ENCODE measurements around the gene UBALD2. TPM values are rescaled to one million over a fixed set of nuclear protein-coding genes. Genes with fewer than 3 reads are reported as not detected.
A peak's percentile ranks its signal among the peaks of the same experiment; 100 is the strongest.
"Not testable (repeated sequence)": the region's sequence is repeated elsewhere in the genome, so short reads cannot be mapped to it uniquely, and the experiment has no call there.

Gene UBALD2
- total RNA-seq, 1 donor from 2014 or later, result 184 TPM

- Mint-ChIP-seq H3K27me3 (no peaks in the 10 kb centered on the region), H3K4me3 (peak overlapping the region; percentile 71), H3K36me3 (ENCODE audit: low read depth) (peaks cover 5% of the 10 kb centered on the region), H3K9me3 (peaks cover 4% of the 10 kb centered on the region), H3K4me1 (peaks cover 63% of the 10 kb centered on the region), H3K27ac (peak overlapping the region; percentile 87)
- intact Hi-C loops (cut with micrococcal nuclease), result no loop called here
- peak; percentile 85 for DNase-seq
These were observed 12.9 kb upstream of the UBALD2 start for GRCh38 chr17:76252040-76252954.

DNA sequence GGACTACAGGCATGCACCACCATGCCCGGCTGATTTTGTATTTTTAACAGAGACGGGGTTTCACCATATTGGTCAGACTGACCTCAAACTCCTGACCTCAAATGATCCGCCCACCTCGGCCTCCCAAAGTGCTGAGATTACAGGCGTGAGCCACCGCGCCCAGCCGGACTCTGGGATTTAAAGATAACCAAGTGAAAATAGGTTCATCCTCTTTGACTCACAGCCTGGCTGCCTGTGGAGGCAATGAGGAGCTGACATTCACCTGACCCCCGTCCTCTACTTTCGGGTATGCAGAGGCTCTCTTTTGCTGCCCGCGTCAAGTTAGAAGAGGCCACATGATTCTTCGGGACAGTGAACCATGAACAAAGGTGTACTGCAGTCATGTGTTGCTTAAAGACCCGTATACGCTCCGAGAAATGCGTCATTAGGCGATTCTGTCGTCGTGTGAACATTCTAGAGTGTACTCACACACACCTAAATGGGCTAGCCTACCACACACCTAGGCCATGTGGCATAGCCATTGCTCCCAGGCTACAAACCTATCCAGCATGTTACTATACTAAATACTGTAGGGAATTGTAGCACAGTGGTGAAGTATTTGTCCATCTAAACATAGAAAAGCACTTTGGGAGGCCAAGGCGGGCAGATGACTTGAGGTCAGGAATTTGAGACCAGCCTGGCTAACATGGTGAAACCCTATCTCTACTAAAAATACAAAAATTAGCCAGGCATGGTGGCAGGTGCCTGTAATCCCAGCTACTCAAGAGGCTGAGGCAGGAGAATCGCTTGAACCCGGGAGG lies 12.0 kb upstream of the UBALD2 start:
- peak; percentile 65 for DNase-seq

DNA sequence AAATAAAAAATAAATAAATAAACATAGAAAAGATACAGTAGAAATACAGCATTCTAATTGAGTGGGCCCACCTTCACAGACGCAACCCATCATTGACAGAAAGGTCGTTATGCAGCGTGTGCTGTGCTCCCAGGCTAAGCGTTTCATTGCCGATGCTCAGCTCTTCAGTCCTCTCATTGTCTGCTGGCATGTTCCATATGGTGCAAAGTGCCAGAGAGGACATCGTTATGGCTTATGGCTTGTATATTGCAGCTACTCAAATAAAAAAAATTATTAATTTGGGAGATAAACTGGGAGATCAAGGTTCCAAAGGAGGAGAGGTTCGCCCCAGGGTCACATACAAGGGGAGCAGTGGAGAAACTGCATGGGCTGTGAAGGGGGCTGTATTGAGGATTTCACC lies 11.3 kb upstream of the UBALD2 start:
- no peak for DNase-seq
- Mint-ChIP-seq H3K27ac (no peak overlapping the region), H3K4me1 (peaks cover 51% of the 10 kb centered on the region), H3K4me3 (no peak overlapping the region), H3K27me3 (no peaks in the 10 kb centered on the region), H3K36me3 (ENCODE audit: low read depth) (peaks cover 5% of the 10 kb centered on the region), H3K9me3 (peaks cover 4% of the 10 kb centered on the region)
- intact Hi-C loops (cut with micrococcal nuclease), result no loop called here

More for the DNA sequence above, 12.0 kb upstream of the UBALD2 start:
- peak overlapping the region; percentile 87 for H3K27ac Mint-ChIP-seq
- H3K36me3 Mint-ChIP-seq (ENCODE audit: low read depth); intact Hi-C loops (cut with micrococcal nuclease); H3K9me3 Mint-ChIP-seq; H3K27me3 Mint-ChIP-seq: not testable (repeated sequence)
- peak overlapping the region; percentile 71 for H3K4me3 Mint-ChIP-seq
- H3K4me1 Mint-ChIP-seq, result peaks cover 55% of the 10 kb centered on the region

DNA sequence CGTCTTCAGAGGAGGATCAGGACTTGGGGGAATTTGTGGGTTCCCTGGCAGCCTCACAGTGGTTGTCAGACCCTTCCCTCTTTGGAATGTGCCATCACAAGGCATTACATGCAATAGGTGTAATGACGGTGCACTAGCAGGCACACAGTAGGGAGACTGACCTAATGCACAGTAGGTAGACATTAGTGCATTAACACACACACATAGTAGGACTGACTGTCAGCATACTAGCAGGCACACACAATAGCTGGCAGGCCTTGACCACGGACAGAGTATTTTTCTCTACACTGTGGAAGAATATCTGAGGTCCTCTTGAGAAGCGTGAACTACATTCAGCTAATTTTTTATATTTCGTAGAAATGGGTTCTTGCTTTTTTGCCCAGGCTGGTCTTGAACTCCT lies 10.9 kb upstream of the UBALD2 start:
- Mint-ChIP-seq H3K4me3 (no peak overlapping the region), H3K4me1 (peaks cover 49% of the 10 kb centered on the region), H3K27me3 (no peaks in the 10 kb centered on the region), H3K9me3 (peaks cover 4% of the 10 kb centered on the region), H3K27ac (no peak overlapping the region), H3K36me3 (ENCODE audit: low read depth) (peaks cover 5% of the 10 kb centered on the region)
- DNase-seq, result no peak
- intact Hi-C loops (cut with micrococcal nuclease), result no loop called here

- H3K4me1 Mint-ChIP-seq, result peaks cover 50% of the 10 kb centered on the region
- no peak for DNase-seq
These were observed 9.2 kb upstream of the UBALD2 start for GRCh38 chr17:76255801-76256429.

GRCh38 chr17:76256430-76257050 lies 8.6 kb upstream of the UBALD2 start:
- H3K4me3 Mint-ChIP-seq, result peak overlapping the region; percentile 66
- peak; percentile 85 for DNase-seq

More at GRCh38 chr17:76255801-76256429, 9.2 kb upstream of the UBALD2 start:
- no peaks in the 10 kb centered on the region for H3K27me3 Mint-ChIP-seq
- intact Hi-C loops (cut with micrococcal nuclease), result no loop called here
- peak overlapping the region; percentile 56 for H3K27ac Mint-ChIP-seq
- peaks cover 4% of the 10 kb centered on the region for H3K9me3 Mint-ChIP-seq
- H3K36me3 Mint-ChIP-seq (ENCODE audit: low read depth), result peaks cover 5% of the 10 kb centered on the region
- H3K4me3 Mint-ChIP-seq, result peak overlapping the region; percentile 34

DNA sequence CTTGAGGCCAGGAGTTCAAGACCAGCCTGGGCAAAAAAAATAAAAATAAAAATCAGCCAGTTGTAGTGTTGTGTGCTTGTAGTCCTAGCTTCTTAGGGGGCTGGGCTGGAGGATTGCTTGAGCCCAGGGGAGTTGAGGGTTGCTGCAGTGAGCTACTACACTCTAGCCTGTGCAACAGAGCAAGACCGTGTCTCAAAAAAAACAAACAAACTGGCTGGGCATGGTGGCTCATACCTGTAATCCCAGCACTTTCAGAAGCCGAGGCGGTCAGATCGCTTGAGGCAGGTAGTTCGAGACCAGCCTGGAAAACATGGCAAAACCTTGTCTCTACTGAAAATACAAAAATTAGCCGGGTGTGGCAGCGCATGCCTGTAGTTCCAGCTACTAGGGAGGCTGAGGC lies 4.9 kb upstream of the UBALD2 start:
- no peak overlapping the region for H3K4me3 Mint-ChIP-seq
- H3K36me3 Mint-ChIP-seq (ENCODE audit: low read depth), result peaks cover 3% of the 10 kb centered on the region
- H3K27me3 Mint-ChIP-seq, result no peaks in the 10 kb centered on the region
- no peak for DNase-seq
- H3K4me1 Mint-ChIP-seq, result peaks cover 52% of the 10 kb centered on the region
- H3K9me3 Mint-ChIP-seq, result peaks cover 4% of the 10 kb centered on the region
- intact Hi-C loops (cut with micrococcal nuclease), result loop anchor here (10.0 kb wide), 1 partner anchor 475 kb away; the partner anchor contains the start of gene UNK
- no peak overlapping the region for H3K27ac Mint-ChIP-seq

More at GRCh38 chr17:76256430-76257050, 8.6 kb upstream of the UBALD2 start:
- H3K9me3 Mint-ChIP-seq; H3K27me3 Mint-ChIP-seq; H3K36me3 Mint-ChIP-seq (ENCODE audit: low read depth); intact Hi-C loops (cut with micrococcal nuclease): not testable (repeated sequence)
- Mint-ChIP-seq H3K27ac (peak overlapping the region; percentile 82), H3K4me1 (peaks cover 47% of the 10 kb centered on the region)

DNA sequence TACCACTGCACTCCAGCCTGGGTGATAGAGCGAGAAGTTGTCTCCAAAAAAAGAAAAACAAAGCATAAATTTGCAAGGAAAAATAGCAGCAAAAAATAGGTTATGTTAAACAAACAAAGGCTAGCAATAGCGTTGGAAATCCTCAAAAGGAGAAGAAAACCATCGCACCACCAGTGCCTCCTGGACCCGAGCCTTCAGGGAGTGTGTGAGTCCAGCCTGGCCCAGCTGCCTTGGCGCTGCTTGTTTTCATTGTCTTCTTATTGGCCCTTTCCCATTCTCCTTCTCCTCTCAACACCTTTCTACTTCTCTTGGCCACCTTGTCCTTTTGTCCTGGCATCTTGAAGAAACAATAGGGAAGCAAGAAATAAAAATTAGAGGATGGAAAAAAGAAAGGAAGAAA lies 4.5 kb upstream of the UBALD2 start:
- no peaks in the 10 kb centered on the region for H3K27me3 Mint-ChIP-seq
- intact Hi-C loops (cut with micrococcal nuclease), result loop anchor here (10.0 kb wide), 1 partner anchor 476 kb away; the partner anchor contains the start of gene UNK
- peaks cover 3% of the 10 kb centered on the region for H3K36me3 Mint-ChIP-seq (ENCODE audit: low read depth)
- no peak for DNase-seq
- peaks cover 48% of the 10 kb centered on the region for H3K4me1 Mint-ChIP-seq
- H3K27ac Mint-ChIP-seq, result peak overlapping the region; percentile 71
- H3K9me3 Mint-ChIP-seq, result peaks cover 4% of the 10 kb centered on the region
- H3K4me3 Mint-ChIP-seq, result no peak overlapping the region

DNA sequence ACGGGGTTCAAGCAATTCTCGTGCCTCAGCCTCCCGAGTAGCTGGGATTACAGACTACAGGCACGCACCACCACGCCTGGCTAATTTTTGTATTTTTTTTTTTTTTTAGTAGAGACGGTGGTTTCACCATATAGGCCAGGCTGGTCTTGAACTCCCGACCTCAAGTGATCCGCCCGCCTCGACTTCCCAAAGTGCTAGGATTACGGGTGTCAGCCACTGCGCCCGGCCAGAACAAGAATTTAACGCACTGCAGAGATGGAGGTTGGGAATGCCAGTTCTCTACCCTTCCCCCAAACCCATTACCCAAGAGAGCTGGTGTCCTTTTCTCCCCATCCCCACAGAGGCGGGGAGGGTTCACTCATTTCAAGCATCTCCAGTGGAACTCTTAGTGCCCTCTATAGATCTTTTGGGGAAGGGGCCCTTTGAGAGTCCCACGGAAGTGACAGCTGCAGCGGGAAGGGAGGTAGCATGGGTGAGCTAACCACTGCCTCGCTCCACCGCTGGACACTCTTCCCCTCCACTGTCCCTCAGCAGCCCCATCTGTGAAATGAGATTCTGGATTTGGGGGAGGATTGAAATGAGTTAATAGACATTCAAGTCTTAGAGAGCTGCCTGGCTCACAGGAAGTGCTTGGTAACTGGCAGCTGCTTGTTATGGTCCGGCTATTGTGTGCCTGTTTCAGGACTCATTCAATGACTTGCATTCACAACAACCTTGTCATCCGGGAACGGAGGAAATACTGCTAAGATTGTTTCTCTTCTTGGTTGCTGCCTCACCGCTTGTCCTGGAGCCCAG lies 3.5 kb upstream of the UBALD2 start:
- peaks cover 11% of the 10 kb centered on the region for H3K36me3 Mint-ChIP-seq (ENCODE audit: low read depth)
- no peaks in the 10 kb centered on the region for H3K27me3 Mint-ChIP-seq
- peak overlapping the region; percentile 87 for H3K27ac Mint-ChIP-seq
- DNase-seq, result peak; percentile 77
- H3K4me3 Mint-ChIP-seq, result peak overlapping the region; percentile 81
- peaks cover 40% of the 10 kb centered on the region for H3K4me1 Mint-ChIP-seq
- intact Hi-C loops (cut with micrococcal nuclease), result loop anchor here (10.0 kb wide), 1 partner anchor 477 kb away; the partner anchor contains the start of gene UNK
- peaks cover 4% of the 10 kb centered on the region for H3K9me3 Mint-ChIP-seq

GRCh38 chr17:76262732-76263344 lies 2.3 kb upstream of the UBALD2 start:
- H3K27me3 Mint-ChIP-seq, result no peaks in the 10 kb centered on the region
- H3K4me1 Mint-ChIP-seq, result peaks cover 41% of the 10 kb centered on the region
- H3K9me3 Mint-ChIP-seq, result no peaks in the 10 kb centered on the region
- peak; percentile 82 for DNase-seq
- intact Hi-C loops (cut with micrococcal nuclease), result loop anchor here (10.0 kb wide), 1 partner anchor 478 kb away; the partner anchor contains the start of gene UNK
- peak overlapping the region; percentile 87 for H3K27ac Mint-ChIP-seq
- H3K36me3 Mint-ChIP-seq (ENCODE audit: low read depth), result peaks cover 19% of the 10 kb centered on the region
- peak overlapping the region; percentile 81 for H3K4me3 Mint-ChIP-seq

- intact Hi-C loops (cut with micrococcal nuclease), result loop anchor here (1.0 to 10.0 kb wide), 5 partner anchors 8 to 479 kb away; partner anchors contain the start of genes RNF157 and UNK
- peak overlapping the region; percentile 81 for H3K4me3 Mint-ChIP-seq
- H3K4me1 Mint-ChIP-seq, result peaks cover 47% of the 10 kb centered on the region
- H3K27me3 Mint-ChIP-seq, result no peaks in the 10 kb centered on the region
- peak; percentile 68 for DNase-seq
- H3K36me3 Mint-ChIP-seq (ENCODE audit: low read depth), result peaks cover 26% of the 10 kb centered on the region
- no peaks in the 10 kb centered on the region for H3K9me3 Mint-ChIP-seq
- H3K27ac Mint-ChIP-seq, result peak overlapping the region; percentile 87
These were observed 1.3 kb upstream of the UBALD2 start for GRCh38 chr17:76263896-76264295.

DNA sequence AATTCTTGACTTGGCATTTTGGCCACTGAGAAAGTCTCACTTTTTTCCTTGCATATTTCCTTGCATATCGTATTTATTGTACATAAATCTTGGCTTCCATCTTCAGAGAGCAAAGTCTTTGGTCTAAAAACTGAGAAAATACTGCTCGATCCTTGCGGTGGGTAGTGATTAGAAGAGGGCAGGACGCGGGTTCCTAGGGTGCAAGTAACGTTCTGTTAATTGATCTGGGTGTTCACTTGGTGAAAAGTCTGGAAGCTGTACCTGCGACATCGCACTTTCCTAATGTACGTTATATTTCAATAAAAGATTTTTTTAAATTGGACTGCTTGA lies 758 bp upstream of the UBALD2 start:
- Mint-ChIP-seq H3K36me3 (ENCODE audit: low read depth) (peaks cover 30% of the 10 kb centered on the region), H3K4me1 (peaks cover 50% of the 10 kb centered on the region), H3K4me3 (peak overlapping the region; percentile 81), H3K27me3 (no peaks in the 10 kb centered on the region), H3K9me3 (no peaks in the 10 kb centered on the region), H3K27ac (peak overlapping the region; percentile 87)
- intact Hi-C loops (cut with micrococcal nuclease), result loop anchor here (1.0 to 10.0 kb wide), 5 partner anchors 8 to 480 kb away; partner anchors contain the start of genes RNF157 and UNK
- no peak for DNase-seq
